ENCODE data around the gene MPPED2.
"Not testable (repeated sequence)": the region's sequence is repeated elsewhere in the genome, so short reads cannot be mapped to it uniquely, and the experiment has no call there.

The MPPED2 gene

GRCh38 chr11:30573951-30574350 is 12.2 kb downstream of the MPPED2 start:
- DNase-seq: no peak

DNA sequence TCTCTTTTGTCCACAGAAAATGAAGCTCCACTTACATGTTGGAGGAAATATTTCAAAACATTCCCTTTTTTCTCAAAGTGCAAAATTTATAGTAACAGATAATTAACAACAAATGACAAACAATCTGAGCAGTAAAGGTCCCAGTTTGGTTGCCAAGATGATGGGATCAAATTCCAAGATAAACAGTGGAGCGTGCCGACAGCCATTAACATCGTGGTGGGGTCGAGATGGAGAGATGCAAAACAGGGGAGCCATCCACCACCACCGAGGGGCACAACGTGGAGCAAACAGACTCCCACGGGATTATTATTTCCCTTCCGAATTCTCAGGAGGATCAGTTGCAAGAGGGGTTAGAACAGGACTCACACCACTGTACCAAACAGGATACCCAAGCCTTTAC is 17.2 kb downstream of the MPPED2 start:
- no peak for DNase-seq

- no peak for DNase-seq
These were observed 18.5 kb downstream of the MPPED2 start for GRCh38 chr11:30567644-30568043.

DNA sequence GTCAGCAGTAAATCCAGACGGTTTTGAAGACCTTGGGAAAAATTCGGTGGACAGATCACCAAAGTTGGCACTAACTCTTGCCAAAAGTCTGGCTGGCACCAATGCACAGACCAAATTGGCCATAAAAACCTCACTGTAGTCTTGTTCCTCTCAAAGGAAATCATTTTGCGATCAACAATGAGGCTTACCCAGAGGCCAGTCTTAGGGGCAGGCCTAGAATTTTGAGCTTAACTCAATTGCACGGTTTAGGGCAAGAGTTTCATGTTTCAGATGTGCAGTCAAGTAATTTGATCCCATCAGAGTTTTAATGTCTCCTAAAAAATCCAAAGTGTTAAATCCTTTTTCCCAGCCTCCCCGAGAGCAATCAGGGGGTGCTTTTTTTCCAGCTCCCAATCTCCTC is 19.0 kb downstream of the MPPED2 start:
- no peak for DNase-seq

DNA sequence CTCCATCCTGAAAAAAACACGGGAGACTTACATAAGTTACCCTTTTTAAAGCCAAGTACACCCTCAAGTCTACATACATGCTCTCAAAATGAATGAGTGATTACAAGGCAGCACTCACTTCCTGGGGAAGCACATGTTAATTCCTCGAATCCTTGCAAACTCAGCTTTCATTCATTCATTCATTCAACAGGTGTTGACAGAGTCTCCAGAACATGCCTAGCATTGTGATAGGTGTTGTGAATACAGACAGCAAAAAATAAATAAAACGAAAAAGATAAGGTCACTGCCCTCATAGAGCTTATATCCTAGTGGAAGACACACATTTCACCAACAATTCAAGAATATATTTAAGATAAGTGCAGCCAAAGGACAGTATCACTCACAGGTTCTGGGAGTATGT is 19.7 kb downstream of the MPPED2 start:
- DNase-seq: no peak

DNA sequence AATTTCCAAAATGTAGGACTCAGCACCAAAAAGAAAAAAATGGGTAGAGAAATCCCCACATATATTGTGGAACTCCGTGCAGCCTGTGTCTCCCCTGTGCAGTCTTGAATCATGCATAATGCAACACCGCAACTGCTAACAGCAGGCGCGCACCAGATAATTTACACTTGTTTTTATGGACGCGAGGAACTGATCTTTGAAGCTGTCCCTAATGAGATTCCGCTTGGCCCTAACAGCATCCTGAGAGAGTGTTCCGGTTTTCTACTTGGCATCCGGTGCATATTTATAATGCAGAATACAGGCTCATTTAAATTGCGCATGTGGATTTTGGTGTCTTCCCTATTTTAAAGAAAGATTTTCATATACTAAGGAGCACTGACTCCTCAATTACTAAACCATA is 21.1 kb downstream of the MPPED2 start:
- DNase-seq: no peak

- DNase-seq: no peak
These were observed 24.3 kb downstream of the MPPED2 start for GRCh38 chr11:30561691-30562415.

DNA sequence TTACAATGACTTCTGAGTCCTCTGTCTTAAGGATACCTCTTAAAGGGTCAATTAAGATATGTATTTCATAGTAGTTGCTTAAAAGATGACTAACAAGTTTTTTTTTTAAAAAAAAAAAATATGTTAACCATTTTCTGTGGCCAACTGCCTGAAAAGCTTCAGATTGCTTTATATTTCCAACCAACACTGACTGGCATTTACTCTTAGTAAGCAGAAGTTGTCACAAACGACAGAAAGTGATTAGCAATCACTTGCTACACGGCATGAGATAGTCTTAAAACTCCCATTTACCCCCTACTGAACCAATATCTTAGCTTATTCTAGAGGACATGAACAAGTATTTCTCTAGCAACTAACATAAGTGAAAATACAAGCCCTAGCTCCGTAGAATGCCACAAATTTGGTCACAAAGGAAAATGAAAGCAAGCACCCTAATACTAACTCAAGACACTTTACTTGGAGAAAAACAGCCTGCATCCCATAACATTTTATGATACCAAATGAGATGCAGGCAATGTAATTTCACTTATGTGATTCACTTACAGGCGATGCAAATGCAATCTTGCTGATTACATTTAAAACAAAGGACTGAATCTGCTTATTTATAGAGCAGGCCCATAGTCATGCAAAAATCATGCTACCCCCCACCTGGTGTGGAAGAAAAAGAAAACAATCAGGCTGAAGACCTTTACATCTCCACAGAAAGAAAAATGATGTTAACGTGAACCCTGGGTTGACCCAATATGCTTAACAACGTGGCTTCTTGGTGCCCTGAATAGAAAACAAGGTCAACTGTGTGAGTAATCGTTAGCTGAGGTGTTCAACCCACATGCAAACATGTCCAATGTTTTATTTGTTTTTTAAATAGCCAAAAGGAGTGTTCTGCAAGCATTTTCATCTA is 25.7 kb downstream of the MPPED2 start:
- no peak for DNase-seq

GRCh38 chr11:30559004-30559403 is 27.1 kb downstream of the MPPED2 start:
- no peak for DNase-seq

- not testable (repeated sequence) for DNase-seq
These were observed 31.6 kb downstream of the MPPED2 start for GRCh38 chr11:30554587-30554986.

DNA sequence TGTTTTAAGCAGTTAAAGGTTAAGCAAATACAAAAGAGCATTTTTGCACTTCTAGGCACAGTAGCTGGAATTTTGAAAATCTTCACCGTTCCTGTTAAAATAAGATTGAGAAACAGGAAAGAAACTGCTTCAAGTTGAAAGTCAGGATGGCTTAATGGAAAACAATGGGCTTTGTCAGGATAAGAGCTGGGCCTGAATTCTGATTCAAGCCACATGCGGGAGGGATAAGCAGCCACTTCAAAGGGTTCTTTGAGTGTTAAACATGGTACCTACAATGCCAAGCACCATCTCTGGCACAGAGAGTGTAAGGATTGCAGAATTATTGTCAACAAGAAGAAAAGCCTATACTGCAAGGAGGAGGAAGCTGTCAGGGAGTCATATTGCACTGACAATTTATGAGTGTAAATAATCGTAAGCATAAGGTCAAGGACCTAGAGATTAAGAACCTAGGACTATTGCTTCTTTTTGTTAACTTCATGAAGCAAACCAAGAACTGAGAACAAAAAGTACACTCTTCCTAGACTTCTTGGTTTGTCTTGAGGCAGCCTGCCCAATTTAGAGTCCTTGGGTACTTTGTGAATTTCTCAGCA is 32.5 kb downstream of the MPPED2 start:
- DNase-seq: no peak

DNA sequence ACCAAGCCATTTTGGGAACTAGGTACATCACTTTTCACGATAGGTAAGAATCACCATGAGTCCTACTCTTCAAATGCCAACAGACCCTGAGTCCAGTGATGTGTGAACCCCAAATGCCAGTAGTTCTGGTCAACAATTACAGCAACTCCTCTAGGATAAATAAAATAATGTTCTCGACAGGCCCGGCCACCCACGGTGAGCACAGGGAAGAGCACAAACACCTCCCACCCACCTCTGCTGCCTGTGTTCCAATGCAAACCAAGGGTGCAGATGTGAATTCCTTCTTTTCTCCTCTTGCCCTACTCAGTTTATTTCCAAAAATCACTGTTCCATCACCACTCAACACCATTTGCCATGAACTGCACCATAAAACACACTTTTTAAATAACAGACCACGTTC is 33.3 kb downstream of the MPPED2 start:
- DNase-seq: no peak

- no peak for DNase-seq
These were observed 36.1 kb downstream of the MPPED2 start for GRCh38 chr11:30550022-30550542.

DNA sequence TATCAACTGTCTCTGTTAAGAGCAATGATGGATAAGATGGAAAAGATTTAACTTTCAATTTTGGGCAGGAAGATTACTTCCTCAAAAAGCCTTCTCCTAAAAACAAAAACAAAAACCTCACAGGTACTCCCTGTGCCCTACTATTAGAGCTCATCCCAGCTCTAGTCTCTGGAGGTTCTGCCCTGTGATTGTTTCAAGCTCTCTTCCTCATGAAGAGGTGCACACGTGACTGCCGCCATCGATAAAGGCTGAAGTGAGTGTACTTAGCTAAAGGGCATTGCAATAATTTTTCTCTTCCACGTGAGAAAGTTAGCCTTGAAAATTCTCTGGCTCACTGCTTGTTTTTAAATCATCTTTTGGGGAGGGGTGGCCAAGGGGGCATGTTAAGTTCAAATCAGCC is 36.6 kb downstream of the MPPED2 start:
- no peak for DNase-seq

DNA sequence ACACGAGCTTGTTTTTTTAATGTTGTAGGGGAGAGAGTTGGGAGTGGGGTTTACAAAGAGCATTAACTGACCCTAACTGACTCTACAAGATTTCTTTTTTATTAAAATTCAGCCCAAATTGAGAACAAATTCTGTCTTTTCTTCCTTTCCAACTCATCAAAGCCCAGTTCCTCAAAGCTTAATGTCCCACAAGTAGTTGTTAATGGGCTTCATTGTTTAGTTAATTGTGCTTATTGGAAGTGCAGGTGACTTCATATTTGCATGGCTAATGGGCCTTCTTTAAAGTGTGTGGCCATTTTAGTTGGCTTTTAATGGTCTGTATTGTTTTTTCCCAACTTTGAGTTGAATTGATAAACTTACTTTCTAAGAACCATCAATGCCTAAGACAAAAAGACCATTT is 39.8 kb downstream of the MPPED2 start:
- no peak for DNase-seq

DNA sequence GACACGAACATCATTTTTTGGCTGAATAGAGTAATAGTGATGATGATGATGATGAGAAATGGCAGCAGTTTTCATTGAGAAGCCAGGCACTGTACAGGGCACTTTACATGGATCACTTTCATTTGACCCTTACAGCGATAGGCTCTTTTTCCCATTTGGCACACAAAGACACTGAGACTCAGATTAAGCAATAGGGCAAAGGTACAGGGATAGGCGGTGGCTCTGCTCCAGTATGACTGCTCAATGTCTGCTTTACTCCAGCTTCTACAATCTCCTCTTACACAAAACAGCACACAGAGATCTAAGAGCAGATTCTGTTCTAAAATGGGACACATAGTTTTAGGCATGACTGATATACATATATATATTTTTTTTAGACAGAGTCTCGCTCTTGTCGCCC is 40.6 kb downstream of the MPPED2 start:
- no peak for DNase-seq

- no peak for DNase-seq
These were observed 43.1 kb downstream of the MPPED2 start for GRCh38 chr11:30543066-30543465.

DNA sequence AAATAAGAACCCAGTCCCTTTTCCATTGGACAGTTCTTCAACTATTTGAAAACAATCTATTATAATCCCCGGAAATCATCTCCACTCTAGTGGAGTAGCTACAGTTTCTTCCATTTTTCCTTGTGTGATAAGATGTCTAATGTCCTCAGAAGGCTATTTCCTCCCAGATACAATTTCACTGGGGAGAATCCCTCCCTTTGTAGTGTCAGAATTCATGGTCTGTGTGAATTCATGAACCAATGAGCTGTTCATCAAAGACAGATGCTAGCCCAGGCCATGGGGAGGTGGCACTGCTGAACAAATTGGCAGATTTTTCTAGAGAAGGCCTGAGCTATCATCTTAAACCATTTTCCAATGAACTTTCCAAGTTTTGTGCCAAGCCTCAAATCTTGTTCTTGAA is 45.4 kb downstream of the MPPED2 start:
- no peak for DNase-seq

DNA sequence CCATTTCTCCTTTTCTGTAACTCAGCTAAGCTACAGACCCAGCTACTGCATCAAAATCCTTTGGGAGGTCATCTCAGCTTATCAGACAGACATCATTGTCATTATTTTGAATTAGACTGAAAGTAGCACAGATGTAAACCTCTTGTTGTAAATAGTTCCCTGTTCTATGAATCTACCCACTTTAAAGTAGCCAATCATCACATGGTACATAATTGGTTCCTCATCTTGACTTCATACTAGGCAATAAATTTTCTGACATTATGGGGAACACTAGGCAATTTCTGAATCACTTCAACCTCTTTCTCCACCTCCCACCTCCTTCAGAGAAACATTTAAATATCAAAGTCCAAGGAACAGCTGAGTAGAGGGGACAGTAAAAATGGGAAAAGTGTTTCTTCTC is 47.9 kb downstream of the MPPED2 start:
- no peak for DNase-seq

DNA sequence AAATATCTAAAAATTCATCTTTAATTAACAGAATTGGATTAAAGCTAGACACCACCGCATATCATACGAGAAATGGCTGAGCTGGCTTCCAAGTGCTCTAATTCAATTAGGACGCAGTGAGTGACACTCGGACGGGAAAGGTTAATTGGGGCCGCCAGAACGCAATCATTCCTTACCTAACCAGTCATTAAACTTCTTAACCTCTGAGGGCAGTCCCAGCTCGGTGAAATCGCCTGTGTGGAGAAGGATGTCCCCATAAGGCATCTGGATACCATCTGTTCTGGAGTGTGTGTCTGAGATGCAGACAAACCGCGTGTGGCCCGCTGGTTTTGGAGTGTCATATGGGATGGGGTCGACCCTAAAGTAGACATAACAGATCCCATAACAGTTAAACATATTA is 50.3 kb downstream of the MPPED2 start:
- DNase-seq: no peak

GRCh38 chr11:30533445-30533947 is 52.7 kb downstream of the MPPED2 start:
- DNase-seq: no peak

- no peak for DNase-seq
These were observed 58.6 kb downstream of the MPPED2 start for GRCh38 chr11:30527566-30527965.

DNA sequence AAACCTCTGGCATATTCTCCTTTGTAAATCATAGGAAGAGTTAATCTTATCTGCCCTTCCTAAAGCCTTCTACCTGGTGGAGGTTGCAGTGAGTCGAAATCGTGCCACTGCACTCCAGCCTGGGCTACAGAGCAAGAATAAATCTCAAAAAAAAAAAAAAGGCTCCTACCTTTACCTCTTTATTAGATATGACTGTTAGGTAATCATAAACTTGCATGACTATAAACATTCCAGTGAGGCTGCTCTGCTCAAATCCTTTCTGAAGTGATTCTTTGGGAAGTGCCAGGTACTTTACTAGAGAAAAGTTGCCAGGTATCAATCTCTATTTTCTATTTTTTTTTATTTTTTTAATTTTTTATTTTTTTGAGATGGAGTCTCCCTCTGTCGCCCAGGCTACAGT is 59.6 kb downstream of the MPPED2 start:
- DNase-seq: no peak
